ENCODE results near the gene KCNT1. TPM values are rescaled to one million over a fixed set of nuclear protein-coding genes. Genes with fewer than 3 reads are reported as not detected.

The KCNT1 gene
- total RNA-seq, 1 experiment from 2014 or later: 0.10 TPM

DNA sequence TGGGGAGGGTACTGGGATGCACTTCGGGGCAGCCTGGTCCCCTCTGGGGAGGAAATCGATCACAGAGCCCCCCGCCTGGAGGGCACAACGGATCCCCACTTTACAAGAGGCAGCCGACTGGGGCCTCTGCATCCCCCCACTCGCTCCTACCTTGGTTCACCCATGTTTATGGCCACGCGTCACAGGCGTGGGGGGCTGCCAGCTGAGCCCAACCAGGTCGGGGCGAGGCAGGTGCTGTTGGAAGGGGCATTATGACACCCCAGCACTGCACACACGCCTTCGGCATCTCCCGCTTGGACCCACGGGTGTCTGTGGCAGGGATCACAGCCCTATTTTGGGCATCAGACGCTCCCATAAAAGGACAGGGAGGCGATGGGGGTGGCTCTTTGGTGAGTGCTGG is 17.3 kb upstream of the KCNT1 start:
- H3K27me3 ChIP-seq (ENCODE audit: control insufficient read depth, insufficient read depth, low read length): no peaks in the 10 kb centered on the region
- H3K36me3 ChIP-seq (replicated peaks; ENCODE audit: control insufficient read depth, insufficient read depth, low read length): no peaks in the 10 kb centered on the region
- H3K4me3 ChIP-seq (ENCODE audit: insufficient read depth, low read depth, low read length): no peak overlapping the region
- no peak for DNase-seq

DNA sequence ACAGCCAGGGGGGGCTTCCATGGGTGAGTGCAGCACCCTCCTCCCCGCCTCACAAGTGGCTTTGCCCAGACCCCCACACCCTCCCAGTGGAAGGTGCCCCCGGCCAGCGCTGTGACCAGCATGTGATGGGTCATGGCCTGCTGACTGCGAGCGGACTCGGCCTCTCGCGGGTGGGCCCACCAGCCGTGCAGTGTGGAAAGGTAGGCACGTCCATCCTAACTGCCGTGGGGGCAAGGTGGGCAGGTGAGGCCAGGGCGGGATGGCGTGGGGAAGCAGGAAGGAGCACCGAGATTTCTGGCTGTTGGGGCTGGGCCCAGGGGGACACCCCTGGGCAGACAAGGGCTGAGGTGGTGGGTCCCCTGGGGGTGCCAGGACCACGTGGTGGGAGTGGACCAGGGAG is 14.8 kb upstream of the KCNT1 start:
- H3K36me3 ChIP-seq (replicated peaks; ENCODE audit: control insufficient read depth, insufficient read depth, low read length): no peaks in the 10 kb centered on the region
- no peak for DNase-seq
- H3K27me3 ChIP-seq (ENCODE audit: control insufficient read depth, insufficient read depth, low read length): no peaks in the 10 kb centered on the region
- H3K4me3 ChIP-seq (ENCODE audit: insufficient read depth, low read depth, low read length): no peak overlapping the region

DNA sequence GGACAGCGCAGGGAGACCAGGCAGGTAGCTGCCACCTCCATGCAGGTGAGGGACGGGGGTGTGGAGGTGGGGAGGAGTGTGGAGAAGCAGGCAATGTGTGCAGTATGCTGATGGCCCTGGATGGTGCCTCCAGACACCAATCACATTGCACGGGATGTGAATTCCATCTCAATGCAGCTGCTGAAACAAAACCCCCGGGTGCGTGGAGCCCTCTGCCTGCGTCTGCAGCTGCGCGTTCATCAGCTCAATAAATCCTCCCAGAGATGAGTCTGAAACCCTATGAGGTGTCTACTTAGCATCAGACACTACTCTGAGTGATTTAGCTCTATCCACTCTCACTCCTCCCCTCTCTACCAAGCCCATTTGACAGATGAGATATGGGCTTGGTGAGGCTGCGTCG is 13.0 kb upstream of the KCNT1 start:
- no peak overlapping the region for H3K4me3 ChIP-seq (ENCODE audit: insufficient read depth, low read depth, low read length)
- no peak for DNase-seq
- H3K27me3 ChIP-seq (ENCODE audit: control insufficient read depth, insufficient read depth, low read length): no peaks in the 10 kb centered on the region
- no peaks in the 10 kb centered on the region for H3K36me3 ChIP-seq (replicated peaks; ENCODE audit: control insufficient read depth, insufficient read depth, low read length)

GRCh38 chr9:135690836-135691570 is 11.0 kb upstream of the KCNT1 start:
- Histone ChIP-seq H3K36me3 (replicated peaks; ENCODE audit: control insufficient read depth, insufficient read depth, low read length) (no peaks in the 10 kb centered on the region), H3K4me3 (ENCODE audit: insufficient read depth, low read depth, low read length) (no peak overlapping the region), H3K27me3 (ENCODE audit: control insufficient read depth, insufficient read depth, low read length) (no peaks in the 10 kb centered on the region)
- no peak for DNase-seq

- Histone ChIP-seq H3K4me3 (ENCODE audit: insufficient read depth, low read depth, low read length) (no peak overlapping the region), H3K36me3 (replicated peaks; ENCODE audit: control insufficient read depth, insufficient read depth, low read length) (no peaks in the 10 kb centered on the region), H3K27me3 (ENCODE audit: control insufficient read depth, insufficient read depth, low read length) (no peaks in the 10 kb centered on the region)
- DNase-seq: no peak
Measured at GRCh38 chr9:135692410-135692809, 9.6 kb upstream of the KCNT1 start.

- Histone ChIP-seq H3K36me3 (replicated peaks; ENCODE audit: control insufficient read depth, insufficient read depth, low read length) (no peaks in the 10 kb centered on the region), H3K27me3 (ENCODE audit: control insufficient read depth, insufficient read depth, low read length) (no peaks in the 10 kb centered on the region), H3K4me3 (ENCODE audit: insufficient read depth, low read depth, low read length) (no peak overlapping the region)
- DNase-seq: no peak
Measured at GRCh38 chr9:135693265-135693664, 8.7 kb upstream of the KCNT1 start.

DNA sequence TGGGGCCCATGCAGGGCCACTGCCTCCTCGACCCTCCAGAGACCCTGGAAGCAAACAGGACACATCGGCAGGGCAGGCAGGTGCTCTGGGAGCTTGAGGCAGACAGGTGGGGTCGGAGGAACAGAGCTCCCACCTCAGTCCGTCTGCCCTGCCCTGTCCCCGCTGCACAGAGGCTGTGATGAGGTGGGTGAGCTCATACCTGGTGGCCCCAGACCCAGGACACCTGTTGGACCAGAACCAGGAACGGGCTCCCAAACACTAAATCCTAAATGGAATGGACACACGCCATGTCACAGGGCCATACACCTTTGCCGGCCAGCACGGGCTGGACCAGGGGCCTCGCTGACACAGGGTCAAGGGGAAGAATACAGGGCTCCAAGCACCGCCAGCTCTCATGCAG is 8.2 kb upstream of the KCNT1 start:
- no peak for DNase-seq
- no peak overlapping the region for H3K4me3 ChIP-seq (ENCODE audit: insufficient read depth, low read depth, low read length)
- no peaks in the 10 kb centered on the region for H3K36me3 ChIP-seq (replicated peaks; ENCODE audit: control insufficient read depth, insufficient read depth, low read length)
- H3K27me3 ChIP-seq (ENCODE audit: control insufficient read depth, insufficient read depth, low read length): no peaks in the 10 kb centered on the region

- Histone ChIP-seq H3K36me3 (replicated peaks; ENCODE audit: control insufficient read depth, insufficient read depth, low read length) (no peaks in the 10 kb centered on the region), H3K4me3 (ENCODE audit: insufficient read depth, low read depth, low read length) (no peak overlapping the region), H3K27me3 (ENCODE audit: control insufficient read depth, insufficient read depth, low read length) (no peaks in the 10 kb centered on the region)
- peak; percentile 81 for DNase-seq
Measured at GRCh38 chr9:135694414-135694813, 7.6 kb upstream of the KCNT1 start.

- H3K27me3 ChIP-seq (ENCODE audit: control insufficient read depth, insufficient read depth, low read length): no peaks in the 10 kb centered on the region
- H3K36me3 ChIP-seq (replicated peaks; ENCODE audit: control insufficient read depth, insufficient read depth, low read length): no peaks in the 10 kb centered on the region
- DNase-seq: no peak
- H3K4me3 ChIP-seq (ENCODE audit: insufficient read depth, low read depth, low read length): no peak overlapping the region
Measured at GRCh38 chr9:135695036-135695435, 6.9 kb upstream of the KCNT1 start.

- DNase-seq: no peak
- H3K27me3 ChIP-seq (ENCODE audit: control insufficient read depth, insufficient read depth, low read length): no peaks in the 10 kb centered on the region
- no peak overlapping the region for H3K4me3 ChIP-seq (ENCODE audit: insufficient read depth, low read depth, low read length)
- H3K36me3 ChIP-seq (replicated peaks; ENCODE audit: control insufficient read depth, insufficient read depth, low read length): no peaks in the 10 kb centered on the region
Measured at GRCh38 chr9:135695642-135696041, 6.3 kb upstream of the KCNT1 start.

- Histone ChIP-seq H3K36me3 (replicated peaks; ENCODE audit: control insufficient read depth, insufficient read depth, low read length) (no peaks in the 10 kb centered on the region), H3K4me3 (ENCODE audit: insufficient read depth, low read depth, low read length) (no peak overlapping the region), H3K27me3 (ENCODE audit: control insufficient read depth, insufficient read depth, low read length) (no peaks in the 10 kb centered on the region; the same call in 1 of the 2 replicates)
- DNase-seq: no peak
Measured at GRCh38 chr9:135696446-135696845, 5.5 kb upstream of the KCNT1 start.

DNA sequence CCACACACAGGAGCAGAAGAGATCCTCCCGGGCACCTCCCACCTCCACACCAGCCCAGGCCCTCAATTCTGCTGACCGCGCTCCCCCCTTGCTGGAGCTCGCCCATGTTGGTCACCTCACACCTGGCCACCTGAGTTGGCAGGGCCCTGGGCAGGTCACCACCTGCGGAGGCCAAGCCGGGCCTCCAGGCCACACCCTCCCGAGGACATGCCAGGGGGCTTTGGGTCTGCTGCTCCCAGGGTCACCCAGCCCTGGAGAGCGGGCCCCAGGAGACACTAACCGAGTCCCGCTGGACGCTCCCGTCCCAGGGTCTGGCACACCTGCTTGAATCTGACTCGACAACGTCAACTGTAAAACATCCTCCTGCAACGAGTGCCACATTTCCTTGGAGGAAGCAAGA is 4.8 kb upstream of the KCNT1 start:
- Histone ChIP-seq H3K36me3 (replicated peaks; ENCODE audit: control insufficient read depth, insufficient read depth, low read length) (no peaks in the 10 kb centered on the region), H3K27me3 (ENCODE audit: control insufficient read depth, insufficient read depth, low read length) (no peaks in the 10 kb centered on the region; the same call in 1 of the 2 replicates), H3K4me3 (ENCODE audit: insufficient read depth, low read depth, low read length) (no peak overlapping the region)
- DNase-seq: no peak

DNA sequence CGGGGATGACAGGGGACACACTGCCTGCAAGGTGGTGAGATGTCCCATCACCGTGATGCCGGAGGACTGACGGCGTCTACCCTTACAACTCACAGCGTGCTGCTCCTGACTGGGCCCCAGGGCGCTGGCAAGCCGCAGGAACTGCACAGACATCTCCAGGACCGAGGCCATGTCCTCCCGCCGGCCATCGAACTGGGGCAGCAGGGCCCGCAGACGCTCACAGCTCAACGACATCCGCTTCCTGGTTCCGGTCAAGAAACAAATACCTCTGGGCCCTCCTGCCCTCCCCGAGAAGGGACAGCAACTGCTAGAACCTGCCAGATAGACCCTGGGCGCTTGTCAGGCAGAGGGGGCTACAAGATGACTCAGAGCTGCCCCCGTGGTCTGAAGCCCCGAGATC is 3.7 kb upstream of the KCNT1 start:
- H3K36me3 ChIP-seq (replicated peaks; ENCODE audit: control insufficient read depth, insufficient read depth, low read length): no peaks in the 10 kb centered on the region

DNA sequence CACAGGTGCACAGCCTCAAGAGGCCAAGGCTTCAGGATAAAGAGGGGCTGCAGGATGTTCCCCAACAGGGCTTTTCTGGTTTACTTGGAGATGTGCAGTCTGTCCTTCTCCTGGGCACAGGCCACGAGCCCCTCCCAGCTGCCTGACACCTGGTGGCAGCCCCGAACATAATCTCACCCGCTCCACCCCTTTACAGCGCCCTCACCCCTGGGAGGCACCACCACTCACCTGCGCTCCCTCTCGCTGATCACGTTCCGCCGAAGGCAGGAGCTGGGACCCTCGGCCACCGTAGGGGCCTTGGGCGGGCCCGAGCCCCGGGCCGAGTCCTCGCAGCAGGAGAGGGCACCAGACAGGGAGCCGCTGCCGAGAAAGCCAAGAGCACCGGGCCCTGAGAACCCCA is 3.2 kb upstream of the KCNT1 start:
- H3K4me3 ChIP-seq (ENCODE audit: insufficient read depth, low read depth, low read length): no peak overlapping the region
- H3K36me3 ChIP-seq (replicated peaks; ENCODE audit: control insufficient read depth, insufficient read depth, low read length): no peaks in the 10 kb centered on the region
- peaks cover 2% of the 10 kb centered on the region; the same call in 1 of the 2 replicates for H3K27me3 ChIP-seq (ENCODE audit: control insufficient read depth, insufficient read depth, low read length)
- DNase-seq: peak; percentile 88

More for the DNA sequence above, 3.7 kb upstream of the KCNT1 start:
- H3K27me3 ChIP-seq (ENCODE audit: control insufficient read depth, insufficient read depth, low read length): peaks cover 2% of the 10 kb centered on the region; the same call in 1 of the 2 replicates
- H3K4me3 ChIP-seq (ENCODE audit: insufficient read depth, low read depth, low read length): no peak overlapping the region
- no peak for DNase-seq

DNA sequence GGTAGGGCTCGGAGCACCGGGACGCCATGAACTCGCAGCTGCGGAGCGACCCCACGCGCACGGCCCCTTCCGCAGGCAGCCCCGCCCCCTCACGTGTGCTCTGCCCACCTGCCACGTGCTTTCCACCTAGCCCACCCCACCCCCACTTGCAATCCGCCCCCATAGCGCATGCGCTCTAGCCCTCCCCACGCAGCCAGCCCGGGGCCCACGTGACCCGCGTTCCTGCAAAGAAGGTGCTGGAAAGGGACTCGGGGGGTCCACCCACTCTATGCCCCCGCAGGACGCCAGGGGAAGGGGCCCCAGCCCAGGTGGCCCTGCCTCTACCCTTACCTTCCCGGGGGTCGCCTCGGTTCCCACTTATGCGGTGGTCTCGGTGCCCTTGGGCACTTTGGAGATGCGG is 2.5 kb upstream of the KCNT1 start, which contains the start of gene SOHLH1:
Gene SOHLH1 (minus strand): TSS at position 42 of the 400 bp plus-strand sequence. CDS start 14 bp downstream, at position 28.
- H3K36me3 ChIP-seq (replicated peaks; ENCODE audit: control insufficient read depth, insufficient read depth, low read length): no peaks in the 10 kb centered on the region

More for the DNA sequence above, 2.5 kb upstream of the KCNT1 start, which contains the start of gene SOHLH1:
- no peak within 1 kb of the TSS for H3K4me3 ChIP-seq (ENCODE audit: insufficient read depth, low read depth, low read length)
- H3K27me3 ChIP-seq (ENCODE audit: control insufficient read depth, insufficient read depth, low read length): peaks cover 2% of the 10 kb centered on the region; the same call in 1 of the 2 replicates
- no peak for DNase-seq
